Smooth muscle cell (in vitro differentiated cells): Measurements from ENCODE around the gene CCNT1. TPM values are rescaled to one million over a fixed set of nuclear protein-coding genes. Genes with fewer than 3 reads are reported as not detected.
A peak's percentile ranks its signal among the peaks of the same experiment; 100 is the strongest.

Experiments used
- DNase-seq: peaks from one replicate; lab custom pipeline; 2025; ENCODE audit not compliant: unreplicated experiment; lab: John Stamatoyannopoulos, UW
- H2AFZ ChIP-seq: fragments of 200-600 bp; sonication (generic); 2 replicates; pipeline ENCODE4 v1.6.0; 2016; ENCODE audit warnings: antibody characterized with exemption, low read depth, mild to moderate bottlenecking
- H3F3A ChIP-seq: fragments of 200-600 bp; sonication (generic); 2 replicates; pipeline ENCODE4 v1.6.0; 2017; ENCODE audit warnings: antibody characterized with exemption, low read depth
- H3K27ac ChIP-seq: fragments of 200-600 bp; sonication (generic); 2 replicates; pipeline ENCODE4 v1.5.1; 2016; ENCODE audit warnings: low read depth, mild to moderate bottlenecking
- H3K27me3 ChIP-seq: fragments of 200-600 bp; sonication (generic); 2 replicates; pipeline ENCODE4 v1.6.1; 2016; ENCODE audit warnings: low read depth, mild to moderate bottlenecking
- H3K36me3 ChIP-seq: fragments of 200-600 bp; sonication (generic); 2 replicates; pipeline ENCODE4 v1.5.1; 2016; ENCODE audit warnings: low read depth
- H3K4me1 ChIP-seq: fragments of 200-600 bp; sonication (generic); 2 replicates; pipeline ENCODE4 v1.5.1; 2016; ENCODE audit warnings: low read depth
- H3K4me2 ChIP-seq: fragments of 200-600 bp; sonication (generic); 2 replicates; pipeline ENCODE4 v1.6.0; 2016; ENCODE audit warnings: mild to moderate bottlenecking
- H3K4me3 ChIP-seq: fragments of 200-600 bp; sonication (generic); 2 replicates; pipeline ENCODE4 v1.5.1; 2016; ENCODE audit warnings: mild to moderate bottlenecking
- H3K79me2 ChIP-seq: fragments of 200-600 bp; sonication (generic); 2 replicates; pipeline ENCODE4 v1.6.0; 2016; ENCODE audit warnings: low read depth, mild to moderate bottlenecking
- H3K9ac ChIP-seq: fragments of 200-600 bp; sonication (generic); 2 replicates; pipeline ENCODE4 v1.6.0; 2016; ENCODE audit warnings: low read depth
- H3K9me3 ChIP-seq: fragments of 200-600 bp; sonication (generic); replicated peaks from 2 replicates; pipeline ENCODE4 v1.5.1; 2016; ENCODE audit warnings: low read depth
- H4K20me1 ChIP-seq: fragments of 200-600 bp; sonication (generic); 2 replicates; pipeline ENCODE4 v1.6.0; 2016; ENCODE audit warnings: low read depth
- CTCF ChIP-seq: fragments of 200-600 bp; sonication (generic); IDR thresholded peaks from 2 replicates; pipeline ENCODE4 v1.5.1; 2017; ENCODE audit warnings: borderline replicate concordance, mild to moderate bottlenecking, antibody characterized with exemption; ENCODE audit not compliant: insufficient read depth, poor library complexity, severe bottlenecking
- WGBS: methylation state at CpG from one replicate; pipeline ENCODE4 v1.1.7; 2016; ENCODE audit warnings: low lambda C conversion rate; 5-methylcytosine and 5-hydroxymethylcytosine counted together
- microRNA counts: library from miRNA; unstranded; fragments of <30 nt; microRNA quantifications from one replicate; lab custom pipeline; 2016
- microRNA-seq: library from miRNA; unstranded; fragments of <30 nt; microRNA quantifications from one replicate; pipeline ENCODE4, GENCODE V29; 2016; ENCODE audit warnings: borderline number of aligned reads
- polyA plus RNA-seq: library from polyadenylated mRNA; unstranded; fragments of >200 nt; fragmentation: Nextera tagmentation; extraction: Ambion mirVana; gene quantifications from 2 replicates; pipeline ENCODE4 v1.2.1, GENCODE V29; 2016
- small RNA-seq: library from RNA; depleted of rRNA; stranded (forward); fragments of <200 nt; gene quantifications from one replicate; pipeline ENCODE3, GENCODE V24; 2014
- total RNA-seq: library from RNA; depleted of rRNA; stranded (reverse); fragments of >200 nt; gene quantifications from 2 replicates; pipeline ENCODE4 v1.2.3, GENCODE V29; 2014

The CCNT1 gene
- total and polyA plus RNA-seq, 2 experiments from 2014 or later: 8.6 to 38.4 TPM

DNA sequence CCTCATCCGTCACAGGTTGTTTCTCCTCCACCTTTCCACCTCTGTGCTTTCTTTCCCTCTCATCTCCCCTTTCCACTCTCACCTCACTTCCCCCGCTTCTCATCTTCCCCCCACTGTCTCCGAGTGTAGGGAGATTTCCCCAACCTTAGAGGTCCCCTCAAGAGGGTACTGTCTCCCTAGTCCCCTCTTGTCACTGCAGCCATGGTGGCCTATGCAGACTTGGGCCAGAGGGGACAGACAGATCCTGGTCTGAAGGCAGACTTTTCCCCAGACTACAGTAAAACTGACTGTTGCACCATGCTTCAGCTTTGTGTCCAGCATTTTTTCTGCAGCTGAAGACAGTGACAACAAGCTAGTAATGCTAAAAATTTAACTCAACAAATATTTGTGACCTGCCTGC lies 75.7 kb downstream of the CCNT1 start:
- no peaks in the 10 kb centered on the region for H3K27me3 ChIP-seq
- 96% methylated on average over 3 of the region's 3 CpGs for WGBS
- H3K9ac ChIP-seq: no peak overlapping the region
- H2AFZ ChIP-seq: no peak overlapping the region
- H3K36me3 ChIP-seq: peaks cover 14% of the 10 kb centered on the region
- no peak for DNase-seq
- H3K9me3 ChIP-seq: no peaks in the 10 kb centered on the region
- H3K4me2 ChIP-seq: no peak overlapping the region
- TF ChIP-seq CTCF: no peak
- no peaks in the 10 kb centered on the region for H3K4me1 ChIP-seq
- H3F3A ChIP-seq: no peaks in the 10 kb centered on the region
- H3K27ac ChIP-seq: no peak overlapping the region
- H3K79me2 ChIP-seq: no peaks in the 10 kb centered on the region
- no peaks in the 10 kb centered on the region for H4K20me1 ChIP-seq
- no peak overlapping the region for H3K4me3 ChIP-seq

GRCh38 chr12:48640428-48640827 lies 76.1 kb downstream of the CCNT1 start:
- TF ChIP-seq CTCF: no peak
- H3K9ac ChIP-seq: no peak overlapping the region
- peaks cover 14% of the 10 kb centered on the region for H3K36me3 ChIP-seq
- H4K20me1 ChIP-seq: no peaks in the 10 kb centered on the region
- no peak overlapping the region for H3K27ac ChIP-seq
- no peaks in the 10 kb centered on the region for H3K4me1 ChIP-seq
- H3K9me3 ChIP-seq: no peaks in the 10 kb centered on the region
- H3K27me3 ChIP-seq: no peaks in the 10 kb centered on the region
- no peak for DNase-seq
- H2AFZ ChIP-seq: no peak overlapping the region
- no peak overlapping the region for H3K4me3 ChIP-seq
- H3K79me2 ChIP-seq: no peaks in the 10 kb centered on the region
- H3F3A ChIP-seq: no peaks in the 10 kb centered on the region
- no peak overlapping the region for H3K4me2 ChIP-seq

MicroRNAs within 50 kb of the gene (microRNA counts, 767-probe panel; counts per million panel counts)
- microRNA hsa-miR-1291 (lab: Ali Mortazavi, UCI): 183 counts per million

Small RNA genes lying within 50 kb of the gene (microRNA-seq; reads per million reads assigned to microRNA genes)
- gene MIR1291: 2.3 reads per million

Small RNA genes lying within 50 kb of the gene (small RNA-seq; reads per million reads assigned to genes)
- not detected for gene MIR1291
- gene SNORA2A: 9.2 reads per million, percentile 76 among the genes with 10 or more reads in this experiment
- gene SNORA2B: 3.0 reads per million, percentile 52 among the genes with 10 or more reads in this experiment
- 0.29 reads per million, percentile 5 among the genes with 10 or more reads in this experiment for gene SNORA2C

Other genes starting within 250 kb of the CCNT1 start
- not detected in 2 replicates for gene ANP32D, start 244.1 kb downstream of the CCNT1 start, total RNA-seq
- not detected in 2 replicates for gene ANP32D, start 244.1 kb downstream of the CCNT1 start, polyA plus RNA-seq
- gene C12orf54, start 234.2 kb downstream of the CCNT1 start, total RNA-seq: 0.45 TPM in 1 of 2 replicates, not detected in the other
- 1.1 and 2.6 TPM in 2 replicates for gene C12orf54, start 234.2 kb downstream of the CCNT1 start, polyA plus RNA-seq
- not detected in 2 replicates for gene OR8S1, start 191.1 kb downstream of the CCNT1 start, total RNA-seq
- not detected in 2 replicates for gene OR8S1, start 191.1 kb downstream of the CCNT1 start, polyA plus RNA-seq
- not detected in 2 replicates for gene LALBA, start 146.7 kb downstream of the CCNT1 start, total RNA-seq
- gene LALBA, start 146.7 kb downstream of the CCNT1 start, polyA plus RNA-seq: not detected in 2 replicates
- gene KANSL2, start 34.5 kb downstream of the CCNT1 start, total RNA-seq: 40.7 and 79.0 TPM in 2 replicates
- 27.9 and 29.7 TPM in 2 replicates for gene KANSL2, start 34.5 kb downstream of the CCNT1 start, polyA plus RNA-seq
- gene ADCY6, start 72.4 kb upstream of the CCNT1 start, total RNA-seq: 23.4 and 31.0 TPM in 2 replicates
- gene ADCY6, start 72.4 kb upstream of the CCNT1 start, polyA plus RNA-seq: 18.8 and 21.5 TPM in 2 replicates
- gene CACNB3, start 101.8 kb upstream of the CCNT1 start, total RNA-seq: 16.7 and 18.5 TPM in 2 replicates
- gene CACNB3, start 101.8 kb upstream of the CCNT1 start, polyA plus RNA-seq: 21.7 and 33.4 TPM in 2 replicates
- gene DDX23, start 135.5 kb upstream of the CCNT1 start, total RNA-seq: 51.7 and 68.9 TPM in 2 replicates
- 41.6 and 44.9 TPM in 2 replicates for gene DDX23, start 135.5 kb upstream of the CCNT1 start, polyA plus RNA-seq
- 0.13 TPM in 1 of 2 replicates, not detected in the other for gene RND1, start 149.2 kb upstream of the CCNT1 start, total RNA-seq
- 0.50 and 1.6 TPM in 2 replicates for gene RND1, start 149.2 kb upstream of the CCNT1 start, polyA plus RNA-seq
- 36.1 and 55.7 TPM in 2 replicates for gene FKBP11, start 208.8 kb upstream of the CCNT1 start, total RNA-seq
- 190 and 217 TPM in 2 replicates for gene FKBP11, start 208.8 kb upstream of the CCNT1 start, polyA plus RNA-seq
- gene ARF3, start 240.8 kb upstream of the CCNT1 start, total RNA-seq: 57.0 and 59.9 TPM in 2 replicates
- gene ARF3, start 240.8 kb upstream of the CCNT1 start, polyA plus RNA-seq: 53.3 and 67.7 TPM in 2 replicates